Activated T-cell treated with anti-CD3 and anti-CD28 coated beads, Interleukin-2, amount 50 U/mL, for 72 hours (primary cell): Measurements from ENCODE around the gene PTH2. TPM values are rescaled to one million over a fixed set of nuclear protein-coding genes. Genes with fewer than 3 reads are reported as not detected.
"Not testable (repeated sequence)": the region's sequence is repeated elsewhere in the genome, so short reads cannot be mapped to it uniquely, and the experiment has no call there.

Source experiments
- ATAC-seq, 2 donors: fragments of 150-1000 bp; cut with Tn5 transposase; replicated peaks in 1 of 2; 2 replicates each; pipeline ENCODE4 v1.10.0; 2021; ENCODE audit warnings: moderate library complexity in 2 of 2, mild to moderate bottlenecking in 1 of 2
- DNase-seq, 2 donors: peaks; one replicate each; pipeline ENCODE4 v3.0.0; 2021 to 2022; ENCODE audit warnings: mixed read lengths in 1 of 2
- H3K27ac Mint-ChIP-seq: one replicate; pipeline ENCODE4 v1.8.0; 2022; ENCODE audit warnings: mild to moderate bottlenecking, moderate library complexity, mixed read lengths
- H3K27me3 Mint-ChIP-seq: one replicate; pipeline ENCODE4 v1.8.0; 2022; ENCODE audit warnings: low read depth, mixed read lengths
- H3K36me3 Mint-ChIP-seq, 2 donors: one replicate each; pipeline ENCODE4 v1.8.0; 2022; ENCODE audit warnings: mixed read lengths in 2 of 2, mild to moderate bottlenecking in 1 of 2; ENCODE audit not compliant: insufficient read depth in 2 of 2
- H3K4me1 Mint-ChIP-seq: one replicate; pipeline ENCODE4 v1.8.0; 2022; ENCODE audit warnings: low read depth, mixed read lengths
- H3K4me3 Mint-ChIP-seq, 2 donors: one replicate each; pipeline ENCODE4 v1.8.0; 2022; ENCODE audit warnings: mild to moderate bottlenecking in 2 of 2, mixed read lengths in 2 of 2, moderate library complexity in 2 of 2
- H3K9me3 Mint-ChIP-seq, 2 donors: one replicate each; pipeline ENCODE4 v1.8.0; 2022; ENCODE audit warnings: mixed read lengths in 2 of 2
- total RNA-seq, 2 donors: library from RNA; stranded (reverse); gene quantifications; one replicate each; pipeline ENCODE4 v1.2.3, GENCODE V29; 2022

Gene PTH2
- total RNA-seq, 2 donors from 2014 or later = not detected

DNA sequence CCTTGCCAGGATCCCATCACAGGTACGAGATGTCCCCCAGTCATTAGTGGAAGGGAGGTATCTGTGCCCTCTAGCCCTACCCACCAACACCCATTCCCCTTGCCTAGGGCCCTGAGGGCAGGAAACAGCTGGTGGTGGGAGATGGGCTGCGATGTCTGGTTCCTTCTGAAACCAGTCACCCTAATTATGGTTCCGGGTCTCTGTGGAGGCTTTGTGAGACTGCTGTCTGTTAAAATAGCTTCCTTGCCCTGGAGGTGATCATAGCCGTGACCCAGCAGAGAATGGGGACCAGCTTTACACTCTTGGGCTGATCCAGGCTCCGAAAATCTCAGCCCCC is 35.3 kb upstream of the PTH2 start:
- Mint-ChIP-seq H3K9me3 (no peaks in the 10 kb centered on the region), H3K27me3 (no peaks in the 10 kb centered on the region), H3K4me3 (no peak overlapping the region), H3K36me3 (peaks cover 0 to 4% of the 10 kb centered on the region in 2 donors), H3K27ac (no peak overlapping the region), H3K4me1 (peaks cover 19% of the 10 kb centered on the region)
- no peak for ATAC-seq
- no peak for DNase-seq

- H3K4me1 Mint-ChIP-seq = peaks cover 34% of the 10 kb centered on the region
- H3K36me3 Mint-ChIP-seq = peaks cover 4 to 8% of the 10 kb centered on the region in 2 donors
- H3K9me3 Mint-ChIP-seq = no peaks in the 10 kb centered on the region
- peak overlapping the region; percentile 4 for H3K27ac Mint-ChIP-seq
- no peak overlapping the region for H3K4me3 Mint-ChIP-seq
- DNase-seq (no peak), ATAC-seq (no peak)
- H3K27me3 Mint-ChIP-seq = no peaks in the 10 kb centered on the region
Measured at GRCh38 chr19:49456326-49456725, 33.1 kb upstream of the PTH2 start.

GRCh38 chr19:49455773-49456172 is 32.5 kb upstream of the PTH2 start:
- H3K4me3 Mint-ChIP-seq = no peak overlapping the region
- peaks cover 37% of the 10 kb centered on the region for H3K4me1 Mint-ChIP-seq
- H3K36me3 Mint-ChIP-seq = peaks cover 4 to 9% of the 10 kb centered on the region in 2 donors
- DNase-seq (no peak), ATAC-seq (no peak)
- no peaks in the 10 kb centered on the region for H3K9me3 Mint-ChIP-seq
- H3K27me3 Mint-ChIP-seq = no peaks in the 10 kb centered on the region
- H3K27ac Mint-ChIP-seq = no peak overlapping the region

DNA sequence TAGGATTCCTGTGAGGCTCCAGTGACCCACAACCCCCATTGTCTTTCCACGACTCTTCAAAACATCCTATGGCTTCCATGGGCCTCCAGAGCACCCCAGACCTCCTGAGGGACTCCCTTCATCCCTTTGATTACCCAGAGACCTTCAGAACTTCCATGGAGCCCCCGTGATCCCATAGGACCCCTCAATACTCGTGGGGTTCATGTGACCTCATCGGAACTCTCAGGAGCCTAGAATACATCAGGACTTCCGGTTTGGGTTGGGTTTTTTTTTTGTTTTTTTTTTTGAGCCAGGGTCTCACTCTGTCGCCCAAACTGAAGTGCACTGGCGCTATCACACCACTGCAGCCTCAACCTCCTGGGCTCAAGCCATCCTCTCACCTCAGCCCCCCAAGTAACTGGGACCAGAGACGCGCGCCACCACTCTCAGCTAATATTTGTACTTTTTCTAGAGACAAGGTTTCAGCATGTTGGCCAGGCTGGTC is 30.6 kb upstream of the PTH2 start:
- no peaks in the 10 kb centered on the region for H3K27me3 Mint-ChIP-seq
- H3K4me3 Mint-ChIP-seq = peak overlapping the region; percentile 98
- no peak for ATAC-seq
- H3K4me1 Mint-ChIP-seq = peaks cover 52% of the 10 kb centered on the region
- H3K36me3 Mint-ChIP-seq = peaks cover 8 to 21% of the 10 kb centered on the region in 2 donors
- no peak for DNase-seq
- H3K9me3 Mint-ChIP-seq = no peaks in the 10 kb centered on the region
- H3K27ac Mint-ChIP-seq = peak overlapping the region; percentile 100

GRCh38 chr19:49453013-49453756 is 29.9 kb upstream of the PTH2 start, which contains the start of gene ALDH16A1:
Gene ALDH16A1 (plus strand): TSS chr19:49453225. CDS start chr19:49453332, 107 bp downstream.
- DNase-seq = peak; percentile 99
- H3K9me3 Mint-ChIP-seq = no peaks in the 10 kb centered on the region
- peaks cover 52% of the 10 kb centered on the region for H3K4me1 Mint-ChIP-seq
- no peaks in the 10 kb centered on the region for H3K27me3 Mint-ChIP-seq
- peak within 1 kb of the TSS; percentile 100 for H3K27ac Mint-ChIP-seq
- peak within 1 kb of the TSS; percentile 98 for H3K4me3 Mint-ChIP-seq
- H3K36me3 Mint-ChIP-seq = peaks cover 10 to 27% of the 10 kb centered on the region in 2 donors
- peak; percentile 91 for ATAC-seq

GRCh38 chr19:49451430-49452181 is 28.4 kb upstream of the PTH2 start, which contains the start of gene PIH1D1:
Gene PIH1D1 (minus strand): TSS chr19:49451814. CDS start chr19:49451574, 240 bp downstream.
- H3K4me1 Mint-ChIP-seq = peaks cover 43% of the 10 kb centered on the region
- H3K4me3 Mint-ChIP-seq = peak within 1 kb of the TSS; percentile 98
- H3K36me3 Mint-ChIP-seq = peaks cover 10 to 26% of the 10 kb centered on the region in 2 donors
- H3K9me3 Mint-ChIP-seq = no peaks in the 10 kb centered on the region
- DNase-seq (peak; percentile 93 to 96), ATAC-seq (peak; percentile 71 to 74)
- no peaks in the 10 kb centered on the region for H3K27me3 Mint-ChIP-seq
- H3K27ac Mint-ChIP-seq = peak within 1 kb of the TSS; percentile 100

DNA sequence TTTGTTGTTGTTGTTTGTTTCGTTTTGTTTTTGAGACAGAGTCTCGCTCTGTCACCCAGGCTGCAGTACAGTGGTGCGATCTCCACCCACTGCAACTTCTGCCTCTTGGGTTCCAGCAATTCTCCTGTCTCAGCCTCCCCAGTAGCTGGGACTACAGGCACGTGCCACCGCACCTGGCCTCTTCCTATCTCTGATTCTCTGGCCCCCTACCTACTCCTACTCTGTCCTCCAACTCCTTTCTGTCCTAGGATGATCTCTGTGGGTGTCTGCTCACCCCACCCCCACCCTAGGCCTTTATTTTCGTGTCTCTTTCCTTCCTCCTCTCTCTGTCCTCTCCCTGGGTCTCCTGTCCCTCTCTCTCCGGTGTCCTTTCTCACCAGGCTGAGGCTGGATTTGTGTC is 27.2 kb upstream of the PTH2 start:
- Mint-ChIP-seq H3K27ac (peak overlapping the region; percentile 97), H3K4me1 (peaks cover 44% of the 10 kb centered on the region), H3K9me3 (no peaks in the 10 kb centered on the region), H3K27me3 (no peaks in the 10 kb centered on the region), H3K4me3 (peak overlapping the region; percentile 98), H3K36me3 (peaks cover 10 to 26% of the 10 kb centered on the region in 2 donors)
- ATAC-seq (no peak), DNase-seq (no peak)

- H3K27ac Mint-ChIP-seq = peak overlapping the region; percentile 61
- DNase-seq = no peak
- H3K4me3 Mint-ChIP-seq = peak overlapping the region in 1 of 2 donors; percentile 22
- ATAC-seq = no peak
- no peaks in the 10 kb centered on the region for H3K27me3 Mint-ChIP-seq
- H3K4me1 Mint-ChIP-seq = peaks cover 50% of the 10 kb centered on the region
- peaks cover 10 to 25% of the 10 kb centered on the region in 2 donors for H3K36me3 Mint-ChIP-seq
- H3K9me3 Mint-ChIP-seq = no peaks in the 10 kb centered on the region
Measured at GRCh38 chr19:49448432-49448786, 25.2 kb upstream of the PTH2 start.

DNA sequence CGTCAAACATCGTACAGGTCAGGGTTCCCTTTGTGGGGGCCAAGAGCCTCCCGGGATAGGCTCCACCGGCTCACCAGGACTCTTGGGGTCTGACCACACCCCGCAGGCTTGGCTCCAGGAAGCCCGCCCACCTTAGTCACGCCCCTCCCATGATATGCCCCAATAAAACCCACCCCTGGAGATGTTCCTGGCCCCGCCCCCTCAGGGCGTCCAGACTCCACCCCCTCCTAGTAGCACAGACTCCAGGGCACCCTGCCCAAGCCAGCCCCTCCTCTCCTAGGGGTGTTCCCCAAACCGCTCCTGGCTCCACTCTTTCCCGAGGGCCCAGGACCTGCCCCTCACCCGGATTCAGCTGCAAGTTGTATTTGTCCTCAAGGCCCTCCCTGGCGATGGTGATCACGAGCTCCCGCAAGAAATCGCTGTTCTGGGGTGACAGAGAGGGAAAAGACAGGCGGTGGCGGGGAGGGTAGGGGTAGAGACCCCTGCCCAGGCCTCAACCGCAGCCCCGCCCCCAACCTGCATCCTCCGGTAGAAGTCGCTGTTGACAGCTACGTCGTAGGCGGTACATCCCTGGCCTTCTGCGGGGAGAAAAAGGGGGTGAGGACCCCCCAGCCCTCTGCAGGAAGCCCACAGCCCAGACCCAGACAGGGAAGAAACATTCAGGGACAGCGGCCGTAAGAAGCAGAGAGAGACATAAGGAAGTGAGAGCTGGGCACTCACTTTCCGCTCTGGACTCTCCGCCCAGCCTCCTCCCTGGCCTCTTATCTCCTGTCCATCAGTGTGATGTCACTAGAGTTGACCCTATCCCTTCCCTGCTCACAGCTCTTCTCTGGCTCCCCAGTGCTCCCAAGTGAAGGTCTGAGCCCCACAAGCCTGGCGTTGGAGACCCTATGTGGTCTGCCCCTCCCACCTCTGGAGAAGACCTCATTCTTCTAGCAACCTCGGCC is 24.5 kb upstream of the PTH2 start:
- Mint-ChIP-seq H3K36me3 (peaks cover 10 to 25% of the 10 kb centered on the region in 2 donors), H3K4me1 (peaks cover 46% of the 10 kb centered on the region), H3K27ac (no peak overlapping the region), H3K9me3 (no peaks in the 10 kb centered on the region), H3K27me3 (peaks cover under 1% of the 10 kb centered on the region), H3K4me3 (no peak overlapping the region)
- DNase-seq = peak in 1 of 2 donors; percentile 36
- ATAC-seq = no peak

GRCh38 chr19:49445997-49446396 is 22.8 kb upstream of the PTH2 start:
- Mint-ChIP-seq H3K4me3 (no peak overlapping the region), H3K27me3 (peaks cover 16% of the 10 kb centered on the region), H3K36me3 (peaks cover 9 to 22% of the 10 kb centered on the region in 2 donors), H3K9me3 (no peaks in the 10 kb centered on the region), H3K27ac (no peak overlapping the region), H3K4me1 (peaks cover 48% of the 10 kb centered on the region)
- DNase-seq (no peak), ATAC-seq (no peak)

GRCh38 chr19:49444100-49444700 is 21.0 kb upstream of the PTH2 start:
- Mint-ChIP-seq H3K4me3 (peak overlapping the region; percentile 78 to 87), H3K27ac (peak overlapping the region; percentile 58), H3K4me1 (peaks cover 32% of the 10 kb centered on the region), H3K36me3 (peaks cover 5 to 16% of the 10 kb centered on the region in 2 donors), H3K27me3 (peaks cover 34% of the 10 kb centered on the region)
- not testable (repeated sequence) for H3K9me3 Mint-ChIP-seq, DNase-seq, ATAC-seq
